NB4 (cell line): ENCODE results near the gene HABP4.

Experiments
- DNase-seq: peaks from one replicate; pipeline ENCODE4 v3.0.0; 2010; ENCODE audit warnings: low read depth
- H3K4me3 ChIP-seq: one replicate; pipeline ENCODE4 v1.5.1; 2011; ENCODE audit warnings: mild to moderate bottlenecking, low read depth, low read length, moderate library complexity
- CTCF ChIP-seq: IDR thresholded peaks from one replicate; pipeline ENCODE4 v1.5.1; 2012; ENCODE audit warnings: low read depth, low read length
- MAX ChIP-seq: IDR thresholded peaks from 2 replicates; pipeline ENCODE4 v1.6.1; 2011; ENCODE audit warnings: low read depth, low read length
- MYC ChIP-seq: IDR thresholded peaks from 2 replicates; pipeline ENCODE4 v1.6.1; 2011; ENCODE audit warnings: low read depth, low read length
- POLR2A ChIP-seq: IDR thresholded peaks from 2 replicates; pipeline ENCODE4 v1.6.1; 2011; ENCODE audit warnings: mild to moderate bottlenecking; ENCODE audit not compliant: insufficient read length; ENCODE audit errors: extremely low read depth

HABP4 gene

GRCh38 chr9:96493757-96494156 lies 43.8 kb downstream of the HABP4 start:
- DNase-seq, result no peak
- no peak for TF ChIP-seq MYC
- no peak for TF ChIP-seq POLR2A
- TF ChIP-seq CTCF, result no peak
- no peak for TF ChIP-seq MAX
- no peak overlapping the region for H3K4me3 ChIP-seq

GRCh38 chr9:96494215-96494800 lies 44.3 kb downstream of the HABP4 start:
- TF ChIP-seq MAX (no peak), CTCF (no peak), MYC (no peak), POLR2A (no peak)
- H3K4me3 ChIP-seq, result no peak overlapping the region
- DNase-seq, result no peak

GRCh38 chr9:96495341-96495740 lies 45.4 kb downstream of the HABP4 start:
- no peak for TF ChIP-seq CTCF
- no peak for TF ChIP-seq POLR2A
- no peak for TF ChIP-seq MAX
- TF ChIP-seq MYC, result no peak
- H3K4me3 ChIP-seq, result no peak overlapping the region
- peak; percentile 31 for DNase-seq

- no peak overlapping the region for H3K4me3 ChIP-seq
- no peak for DNase-seq
- TF ChIP-seq POLR2A (no peak), MYC (no peak), MAX (no peak), CTCF (no peak)
These were observed 46.6 kb downstream of the HABP4 start for GRCh38 chr9:96496368-96497116.

- DNase-seq, result no peak
- TF ChIP-seq MAX, result no peak
- no peak for TF ChIP-seq CTCF
- no peak for TF ChIP-seq POLR2A
- no peak for TF ChIP-seq MYC
- no peak overlapping the region for H3K4me3 ChIP-seq
These were observed 47.1 kb downstream of the HABP4 start for GRCh38 chr9:96497117-96497399.
